ENCODE data around the gene DOCK4.

DOCK4 gene

DNA sequence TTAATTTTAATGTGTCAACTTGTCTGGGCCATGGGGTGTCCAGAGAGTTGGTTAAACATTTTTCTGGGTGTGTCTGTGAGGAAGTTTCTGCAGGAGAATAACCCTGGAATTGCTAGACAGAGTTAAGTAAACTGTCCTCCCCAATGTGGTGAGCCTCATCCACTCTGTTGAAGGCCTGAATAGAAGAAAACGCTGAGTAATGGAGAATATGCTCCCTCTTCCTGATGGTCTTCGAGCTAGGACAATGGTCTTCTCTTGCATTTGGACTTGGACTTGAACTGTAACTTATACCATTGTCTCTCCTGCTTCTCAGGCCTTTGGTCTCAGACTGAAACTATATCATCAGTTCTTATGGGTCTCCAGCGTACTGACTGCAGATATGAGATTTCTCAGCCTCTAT, 347.9 kb downstream of the DOCK4 start:
- DNase-seq (ENCODE audit: low read depth), result no peak

DNA sequence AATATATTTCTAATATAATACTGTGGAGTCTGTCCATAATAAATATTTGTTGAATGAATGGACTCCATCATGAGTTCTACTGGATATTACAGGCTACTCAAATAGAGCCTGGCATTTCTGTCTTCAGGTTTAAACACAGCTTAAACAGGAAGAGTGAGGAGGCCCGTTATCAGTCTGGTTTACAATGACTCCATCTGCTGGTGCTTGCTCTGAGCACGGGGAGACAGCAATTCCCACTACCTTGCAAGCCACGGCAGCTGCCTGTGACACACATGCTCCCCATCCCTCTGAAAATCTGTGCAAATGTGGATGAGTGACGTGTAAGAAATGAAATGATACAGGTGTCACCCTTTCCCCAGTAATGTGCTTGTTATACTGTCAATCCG, 350.4 kb downstream of the DOCK4 start:
- peak; percentile 34 for DNase-seq (ENCODE audit: low read depth)

DNA sequence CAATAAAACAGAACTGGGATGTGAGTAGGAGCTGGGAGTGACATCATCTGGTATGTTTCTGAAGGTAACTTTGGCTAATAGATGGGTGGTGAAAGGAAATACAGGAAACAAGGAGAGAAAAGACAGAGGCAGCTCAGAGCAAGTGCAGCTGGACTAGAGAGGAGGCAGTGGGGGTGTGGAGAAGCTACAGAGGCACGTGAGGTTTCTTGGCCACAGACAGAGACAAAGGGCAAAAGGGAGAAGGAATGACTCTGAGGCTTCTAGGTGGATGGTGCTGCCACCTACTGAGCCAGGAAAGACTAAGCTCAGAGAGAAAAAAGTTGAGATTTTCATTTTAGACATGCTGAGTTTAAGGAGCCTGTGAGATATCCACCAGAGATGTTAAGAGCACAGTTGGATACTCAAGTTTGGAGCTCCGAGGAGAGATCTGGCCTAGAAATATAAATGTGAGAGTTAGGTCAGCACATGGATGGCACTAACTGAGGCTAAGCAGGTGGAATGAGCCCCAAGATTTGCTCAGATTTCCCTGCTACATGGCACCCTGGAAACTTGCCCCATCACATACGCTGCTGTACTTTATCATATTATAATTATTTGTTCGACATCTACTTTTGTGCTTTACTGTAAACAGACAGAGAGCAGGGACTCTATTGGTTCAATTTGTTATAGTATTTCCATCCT, 350.9 kb downstream of the DOCK4 start:
- no peak for DNase-seq (ENCODE audit: low read depth)

DNA sequence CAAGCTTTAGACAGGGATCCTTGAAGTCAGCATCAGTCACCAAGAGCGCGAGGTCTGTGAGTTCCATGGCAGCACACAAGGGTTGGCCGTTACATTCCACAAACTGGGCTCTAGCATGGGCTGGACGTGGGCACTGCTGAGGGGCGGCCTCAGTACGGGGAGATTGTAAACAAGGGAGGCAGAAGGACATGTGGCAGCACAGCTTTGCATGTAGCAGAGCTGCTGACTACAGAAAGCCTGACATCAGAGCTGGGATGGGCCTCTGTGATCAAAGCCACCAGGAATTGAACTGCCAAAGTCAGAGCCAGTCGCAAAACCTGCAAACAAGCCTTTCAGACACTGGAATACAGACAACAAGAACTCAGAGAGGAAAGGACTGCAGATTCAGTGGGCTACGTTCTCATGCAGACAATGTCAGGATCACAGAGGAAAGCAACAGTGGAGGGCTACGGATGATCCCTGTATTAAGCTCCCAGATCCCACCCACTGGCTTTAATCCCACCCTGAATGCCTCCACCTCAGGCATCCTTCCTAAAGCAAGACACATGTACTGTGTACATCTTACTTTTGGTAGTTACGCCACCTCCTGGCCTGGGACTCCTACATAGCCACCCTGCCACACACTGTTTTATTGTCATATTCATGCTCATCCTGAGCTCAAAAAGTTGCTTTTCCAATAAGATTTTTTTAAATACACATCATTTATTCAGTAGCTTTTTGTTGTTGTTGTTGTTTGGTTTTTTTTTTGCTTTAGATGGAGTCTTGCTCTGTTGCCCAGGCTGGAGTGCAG, 352.8 kb downstream of the DOCK4 start:
- DNase-seq (ENCODE audit: low read depth), result no peak

DNA sequence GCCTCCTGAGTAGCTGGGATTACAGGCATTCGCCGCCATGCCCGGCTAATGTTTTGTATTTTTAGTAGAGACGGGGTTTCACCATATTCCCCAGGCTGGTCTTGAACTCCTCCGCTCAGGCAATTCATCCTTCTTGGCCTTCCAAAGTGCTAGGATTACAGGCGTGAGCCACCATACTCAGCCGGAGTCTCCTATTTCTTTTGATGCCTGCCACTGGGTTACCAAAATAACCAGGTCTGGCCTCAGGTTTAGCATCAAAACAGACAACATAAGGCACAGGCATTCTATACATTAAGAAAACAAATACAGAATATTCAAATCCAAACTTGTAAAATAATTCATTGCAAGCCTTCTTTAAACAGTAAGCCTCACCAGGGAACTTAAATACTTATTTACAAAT, 354.1 kb downstream of the DOCK4 start:
- no peak for DNase-seq (ENCODE audit: low read depth)

DNA sequence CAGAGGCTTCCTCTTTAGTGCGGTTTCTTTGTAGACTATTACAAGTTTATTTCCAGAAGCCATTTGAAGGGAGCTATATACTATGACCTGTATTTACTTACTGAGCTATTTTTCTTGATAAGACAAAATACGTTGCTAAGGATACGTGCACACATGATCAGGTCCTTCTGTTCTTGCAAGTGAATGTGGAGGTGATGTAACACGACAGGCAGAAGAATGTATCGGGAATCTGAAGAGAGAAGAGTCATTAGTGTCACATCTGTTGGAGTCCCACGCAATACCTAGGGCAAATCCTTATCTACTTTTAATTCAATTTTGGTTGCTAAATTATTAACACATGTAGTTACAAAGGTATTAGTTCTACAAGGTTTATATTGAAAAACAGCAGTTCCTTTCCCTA, 359.3 kb downstream of the DOCK4 start:
- no peak for DNase-seq (ENCODE audit: low read depth)

DNA sequence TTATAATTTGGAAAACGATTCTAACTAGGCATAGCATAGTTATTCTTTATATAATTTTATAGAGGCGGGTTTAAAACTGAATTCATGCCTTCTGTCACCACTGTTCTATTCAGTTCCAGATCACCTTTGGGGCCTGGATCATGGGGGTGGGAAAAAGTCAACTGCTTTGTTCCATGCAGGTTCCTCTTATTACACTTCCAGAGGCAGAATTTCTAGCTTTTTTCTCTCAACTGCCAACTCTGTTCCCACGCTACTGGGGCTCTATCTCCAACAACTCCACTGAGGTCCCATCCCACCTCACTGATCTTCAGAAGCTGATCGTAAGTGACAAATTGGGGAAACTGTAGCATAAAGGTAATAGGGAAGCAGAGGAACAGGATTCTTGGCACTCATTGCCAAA, 360.3 kb downstream of the DOCK4 start:
- no peak for DNase-seq (ENCODE audit: low read depth)

DNA sequence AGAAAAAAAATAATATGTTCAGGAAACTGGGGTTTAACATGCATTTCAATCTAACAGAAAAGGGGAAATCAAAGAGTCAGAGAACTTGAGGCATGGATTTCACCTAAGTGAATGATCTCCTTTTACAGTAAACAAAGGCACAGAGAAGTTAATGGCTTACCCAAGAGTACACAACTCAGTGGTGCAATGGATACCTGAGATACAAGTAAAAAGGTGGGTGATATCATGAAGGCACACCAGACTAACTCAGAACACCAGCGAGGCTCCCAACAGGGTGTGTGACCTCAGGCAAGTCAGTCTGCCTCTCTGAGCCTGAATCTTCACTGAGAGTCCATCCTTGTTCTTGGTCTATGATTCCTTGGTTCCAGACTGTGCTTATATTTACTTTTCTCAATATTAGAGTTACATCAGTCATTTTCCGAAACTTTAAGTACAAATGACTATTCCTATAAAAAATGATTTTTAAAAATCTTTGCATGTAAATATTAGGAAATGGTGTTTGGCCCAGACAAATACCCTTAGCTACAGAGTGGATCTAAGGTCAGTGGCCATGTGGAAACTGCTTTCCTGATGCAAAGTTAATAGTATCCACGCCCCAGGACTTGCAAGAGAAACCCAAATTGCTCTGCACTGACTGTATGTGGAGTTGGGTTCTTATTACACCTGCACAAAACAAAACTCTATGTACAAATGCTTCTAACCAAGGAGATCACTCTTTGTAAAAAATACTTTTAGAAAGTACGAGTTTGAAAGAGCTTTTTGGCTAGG, 361.1 kb downstream of the DOCK4 start:
- DNase-seq (ENCODE audit: low read depth), result no peak

DNA sequence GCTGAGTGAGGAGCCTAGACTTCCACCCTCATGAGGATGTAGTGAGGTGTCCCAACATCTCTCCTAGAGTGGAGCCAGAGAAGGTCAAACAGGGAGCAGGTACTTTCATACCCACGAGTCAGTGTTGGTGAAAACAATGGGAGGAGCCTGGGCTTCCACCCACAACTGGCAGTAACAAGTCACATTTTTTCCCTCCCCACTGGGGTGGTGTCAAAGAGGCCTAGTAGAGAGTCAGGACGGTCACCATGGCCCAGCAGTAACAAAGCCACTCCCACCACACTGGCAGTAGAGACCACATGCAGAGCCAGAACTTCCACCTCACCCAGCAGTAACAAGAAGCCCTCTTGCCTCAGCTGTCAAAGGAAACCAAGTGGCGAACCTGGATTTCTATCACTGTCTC, 363.7 kb downstream of the DOCK4 start:
- no peak for DNase-seq (ENCODE audit: low read depth)

DNA sequence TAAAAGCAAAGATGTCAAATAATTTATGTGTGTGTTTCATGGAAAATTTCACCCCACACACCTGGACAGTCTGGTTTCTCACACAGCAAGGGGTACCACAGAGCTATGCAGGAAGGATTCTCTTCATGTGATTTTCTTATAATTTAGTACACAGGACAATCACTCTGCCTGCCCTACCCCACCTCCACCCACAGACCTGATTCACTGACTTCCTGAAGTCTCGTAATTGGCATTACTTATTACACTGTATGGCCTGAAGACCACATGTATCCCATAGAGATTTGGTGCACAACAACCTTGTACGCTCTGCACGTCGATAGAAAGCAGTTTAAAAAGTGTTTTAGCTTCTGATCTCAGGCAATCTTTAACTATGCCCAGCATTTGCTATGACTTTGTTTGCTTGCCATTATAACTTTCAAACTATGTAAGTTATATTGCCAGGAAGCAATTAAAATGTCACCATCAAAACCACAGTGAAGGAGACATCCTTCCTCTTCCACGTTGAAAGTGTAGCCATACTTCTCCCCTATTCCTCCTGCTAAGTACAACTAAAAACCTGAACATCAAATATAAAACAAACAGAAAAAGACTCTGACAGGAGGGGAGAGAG, 364.5 kb downstream of the DOCK4 start:
- no peak for DNase-seq (ENCODE audit: low read depth)

DNA sequence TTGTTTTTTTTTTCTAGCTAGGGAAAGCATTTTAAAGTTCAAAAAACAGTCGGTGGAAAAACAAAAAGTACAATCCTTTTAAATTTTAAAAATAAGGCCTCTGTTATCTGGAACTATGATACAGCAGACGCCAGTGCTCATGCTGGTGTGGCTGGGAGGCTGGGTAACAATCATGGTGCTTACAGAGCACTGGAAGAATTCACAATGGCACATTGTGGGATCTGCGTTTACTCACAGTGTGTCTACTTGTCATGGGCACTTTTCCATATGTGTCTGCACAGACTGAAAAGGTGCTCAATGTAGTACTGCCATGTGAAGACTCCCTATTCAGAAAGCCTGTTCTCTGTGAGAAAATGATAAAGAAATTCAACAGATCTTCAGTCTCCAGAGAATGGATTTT, 365.7 kb downstream of the DOCK4 start:
- no peak for DNase-seq (ENCODE audit: low read depth)

DNA sequence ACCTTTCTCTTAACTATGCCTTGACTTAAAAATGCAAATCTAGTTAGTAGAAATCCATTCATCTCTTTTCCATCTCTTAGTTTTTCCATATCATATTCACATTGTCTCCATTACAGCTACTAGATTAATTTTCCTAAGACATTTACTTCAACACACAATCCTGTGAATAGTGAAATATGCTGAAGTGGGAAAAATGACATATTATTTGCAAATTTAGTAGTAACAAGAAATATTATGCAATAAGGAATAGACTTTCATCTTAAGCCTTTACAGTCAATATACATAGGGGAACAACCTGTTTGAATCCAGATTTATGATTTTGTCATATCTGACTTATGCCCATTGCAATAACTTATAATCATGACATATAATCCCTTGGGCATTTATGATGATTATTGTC, 366.9 kb downstream of the DOCK4 start:
- no peak for DNase-seq (ENCODE audit: low read depth)

DNA sequence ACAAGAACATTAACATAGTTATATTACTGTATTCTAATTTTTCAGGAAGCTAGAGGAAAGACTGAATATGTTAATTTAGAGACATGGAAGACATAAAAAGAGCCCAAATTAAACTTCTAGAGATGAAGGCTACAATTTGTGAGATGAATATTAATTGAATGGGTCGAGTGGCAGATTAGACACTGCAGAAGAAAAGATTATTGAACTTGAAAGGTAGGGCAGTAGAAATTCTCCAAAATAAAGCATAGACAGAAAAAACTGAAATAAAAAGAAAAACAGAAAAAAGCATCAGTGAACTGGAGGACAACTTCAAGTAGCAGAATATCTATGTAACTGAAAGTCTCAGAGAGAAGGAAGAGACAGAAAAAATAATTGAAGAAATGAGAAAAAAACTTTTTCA, 369.6 kb downstream of the DOCK4 start:
- no peak for DNase-seq (ENCODE audit: low read depth)

DNA sequence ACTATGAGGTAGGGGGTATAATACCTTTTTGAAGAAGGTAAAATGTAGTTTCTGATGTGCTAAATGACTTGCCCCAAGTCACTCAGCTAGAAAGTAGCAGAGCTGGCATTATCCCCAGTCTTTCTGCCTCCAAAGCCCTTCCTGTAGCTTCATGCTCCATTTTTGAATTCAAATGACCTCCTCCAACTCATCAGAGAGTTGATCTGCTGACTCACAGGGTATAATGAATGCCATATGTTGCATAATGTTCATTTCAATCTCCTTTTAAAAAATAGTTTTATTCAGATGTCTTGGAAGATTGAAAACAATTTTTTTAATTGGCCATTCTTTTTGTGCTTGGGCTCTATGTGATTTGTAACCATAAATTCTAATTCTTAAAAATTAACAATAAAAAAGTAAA, 371.1 kb downstream of the DOCK4 start:
- DNase-seq (ENCODE audit: low read depth), result peak; percentile 55

DNA sequence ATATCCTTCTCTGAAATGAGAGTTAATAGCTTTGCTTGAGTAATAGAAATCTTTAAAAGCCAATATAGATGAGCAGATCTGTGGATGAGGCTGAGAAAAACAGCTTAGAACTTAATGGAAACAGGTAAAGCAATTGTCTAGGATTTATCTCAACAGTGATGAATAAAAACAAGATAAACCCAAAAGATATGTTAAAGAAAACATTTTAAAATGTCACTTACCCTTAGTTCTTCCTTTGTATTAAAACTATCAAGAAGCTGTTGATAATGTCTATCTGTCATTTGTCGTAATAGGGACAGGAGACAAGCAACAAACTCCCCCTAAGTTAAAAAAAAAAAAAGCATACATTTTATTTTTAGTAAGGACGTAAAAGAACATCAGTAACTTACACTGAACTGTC, 371.8 kb downstream of the DOCK4 start:
- DNase-seq (ENCODE audit: low read depth), result no peak

DNA sequence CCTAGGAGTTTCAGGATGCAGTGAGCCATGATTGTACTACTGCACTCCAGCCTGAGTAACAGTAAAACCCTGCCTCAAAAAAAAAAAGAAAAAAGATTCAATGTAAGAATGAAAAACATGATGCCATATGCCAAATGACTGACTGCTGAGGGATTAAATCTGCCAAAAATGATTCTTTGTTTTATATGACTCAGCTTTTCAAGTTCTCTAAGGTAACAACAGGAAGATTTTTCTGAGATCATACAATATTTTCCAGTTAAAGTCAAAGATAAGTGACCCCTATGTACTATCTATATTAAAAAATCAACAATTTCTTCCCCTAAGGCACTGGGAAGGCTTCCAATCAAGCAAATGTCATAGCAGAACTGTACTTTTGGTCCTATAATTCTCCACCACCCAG, 372.7 kb downstream of the DOCK4 start:
- no peak for DNase-seq (ENCODE audit: low read depth)

DNA sequence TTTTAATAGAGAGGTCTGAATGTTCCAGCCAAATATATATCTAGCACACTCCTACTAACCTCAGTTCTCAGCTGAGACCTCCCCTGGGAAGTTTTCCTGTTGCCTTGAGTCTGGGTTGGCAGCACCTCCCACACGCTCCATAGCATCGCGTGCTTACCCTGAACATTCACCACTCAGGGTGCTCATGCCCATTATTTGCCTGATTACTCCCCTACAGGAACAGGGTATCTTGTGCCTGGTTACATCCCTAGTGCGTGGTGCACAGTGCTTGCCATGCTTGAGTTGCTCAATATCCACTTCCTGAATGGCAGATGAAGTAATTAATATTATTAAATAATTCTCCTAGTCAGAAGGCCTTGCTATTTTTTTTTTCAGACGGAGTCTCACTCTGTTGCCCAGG, 374.0 kb downstream of the DOCK4 start:
- DNase-seq (ENCODE audit: low read depth), result no peak

DNA sequence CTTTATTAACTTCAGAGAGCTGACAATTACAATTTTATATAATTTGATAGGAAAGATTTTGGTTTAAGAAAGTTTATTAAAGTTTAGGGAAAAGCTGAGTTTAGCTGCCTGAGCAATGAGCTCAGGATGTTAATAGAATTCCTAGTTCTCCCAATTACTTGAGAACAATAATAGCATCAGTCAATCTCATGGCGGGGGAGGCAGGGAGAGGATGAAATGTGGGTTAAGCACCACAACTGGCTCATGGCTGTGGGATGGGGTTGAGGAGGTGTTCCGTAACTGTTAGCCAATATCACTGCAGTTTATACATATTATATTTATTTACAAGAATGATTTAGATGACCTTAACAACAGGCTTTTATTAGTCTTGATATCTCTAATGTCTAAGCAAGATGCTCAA, 377.0 kb downstream of the DOCK4 start:
- DNase-seq (ENCODE audit: low read depth), result no peak

DNA sequence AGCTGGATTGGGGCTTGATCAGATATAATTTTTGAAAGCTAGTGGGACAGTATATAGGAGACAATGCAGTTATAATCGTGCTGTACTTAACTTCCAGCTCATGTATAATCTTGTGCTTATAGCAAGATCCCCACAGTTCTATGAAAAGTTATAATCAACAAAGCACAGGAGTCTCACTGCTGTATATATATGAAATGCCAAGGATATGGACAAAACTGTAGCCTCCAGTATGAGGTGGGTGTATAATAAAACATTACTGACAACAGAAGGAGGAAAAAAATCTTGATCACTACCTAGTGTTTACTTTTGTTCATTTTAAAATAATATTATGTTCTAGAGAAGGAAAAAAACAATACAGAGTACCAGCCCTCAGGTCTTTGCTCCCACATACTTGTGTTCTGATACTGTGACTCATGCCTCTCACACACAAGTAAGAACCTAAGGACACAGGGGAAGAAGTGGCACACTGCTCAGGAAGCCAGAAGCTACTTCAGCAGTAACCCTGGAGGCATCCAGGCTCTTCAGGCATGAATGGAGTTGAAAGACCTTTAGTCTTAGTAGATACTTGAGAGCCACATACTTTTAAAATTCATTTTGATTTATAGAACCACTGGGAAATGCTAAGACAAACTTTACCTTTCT, 378.2 kb downstream of the DOCK4 start:
- peak; percentile 63 for DNase-seq (ENCODE audit: low read depth)

DNA sequence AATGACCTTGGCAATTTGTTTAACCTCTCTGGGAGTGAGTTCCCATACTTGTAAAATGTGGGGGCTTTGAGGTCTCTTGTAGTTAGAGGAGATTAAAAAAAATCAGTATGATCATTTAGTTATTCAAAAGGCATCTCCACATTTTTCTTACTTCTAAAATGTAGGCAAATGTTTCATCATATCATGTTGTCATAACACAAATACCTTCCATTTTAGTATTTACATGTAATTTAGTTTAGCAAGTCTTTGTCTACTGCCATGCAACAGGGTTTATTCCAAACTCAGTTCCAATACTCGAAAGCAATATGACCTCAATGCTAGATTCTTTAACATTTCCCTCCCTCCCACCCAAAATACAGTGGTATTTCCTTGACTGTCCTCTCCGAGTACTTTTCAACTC, 381.2 kb downstream of the DOCK4 start:
- no peak for DNase-seq (ENCODE audit: low read depth)

DNA sequence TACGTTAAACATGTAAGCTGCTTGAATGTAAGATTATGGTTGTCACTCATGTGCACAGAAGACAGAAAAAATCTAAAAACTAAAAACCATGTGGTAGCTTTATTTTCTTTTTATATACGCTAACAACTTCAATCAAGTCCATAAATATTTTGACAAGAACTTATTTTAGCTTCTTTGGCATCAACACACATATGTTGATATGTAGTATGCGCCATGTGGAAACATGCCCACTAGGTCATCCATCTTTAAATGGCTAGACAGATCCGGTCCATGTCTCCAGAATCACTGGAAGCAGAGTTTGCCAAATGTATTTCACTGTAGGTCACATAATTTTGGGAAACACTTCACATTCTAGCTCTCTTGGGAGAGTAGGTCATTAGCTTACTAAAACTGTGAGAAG, 382.4 kb downstream of the DOCK4 start:
- no peak for DNase-seq (ENCODE audit: low read depth)

DNA sequence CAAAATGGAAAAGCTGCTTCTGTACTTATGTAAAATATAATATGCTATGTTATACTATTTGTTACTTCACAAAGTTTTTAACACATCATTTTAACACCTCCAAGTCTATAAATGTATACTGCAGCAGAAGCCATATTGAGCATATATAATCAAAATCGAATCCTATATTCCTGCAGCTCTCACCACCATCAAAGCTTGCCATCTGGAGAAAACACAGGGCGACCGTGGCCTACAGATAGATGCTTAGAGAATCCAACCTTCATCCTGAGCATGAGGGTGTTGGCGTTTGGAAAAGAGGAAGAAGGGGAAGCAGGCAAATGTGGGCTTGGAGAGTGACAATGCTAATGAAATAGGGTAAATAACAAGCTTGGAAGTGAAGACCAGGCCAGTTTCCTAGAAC, 385.2 kb downstream of the DOCK4 start:
- DNase-seq (ENCODE audit: low read depth), result no peak
